HUES64 (cell line): ENCODE measurements around the gene MACROH2A1.

ENCODE experiments used
- H3K27ac ChIP-seq: 2 replicates; pipeline ENCODE4 v1.7.0; 2013; ENCODE audit warnings: low read depth, low read length, inconsistent platforms
- H3K27me3 ChIP-seq: 2 replicates; pipeline ENCODE4 v1.6.1; 2013; ENCODE audit warnings: mild to moderate bottlenecking, low read length; ENCODE audit not compliant: insufficient read depth
- H3K36me3 ChIP-seq: 2 replicates; pipeline ENCODE4 v1.6.1; 2013; ENCODE audit warnings: mild to moderate bottlenecking, low read length; ENCODE audit not compliant: insufficient read depth
- H3K4me1 ChIP-seq: 2 replicates; pipeline ENCODE4 v1.6.1; 2013; ENCODE audit warnings: mild to moderate bottlenecking, low read length, moderate library complexity; ENCODE audit not compliant: insufficient read depth
- H3K4me3 ChIP-seq: 2 replicates; pipeline ENCODE4 v1.5.1; 2013; ENCODE audit warnings: mild to moderate bottlenecking, low read length, moderate library complexity
- H3K9ac ChIP-seq: 2 replicates; pipeline ENCODE4 v1.6.1; 2013; ENCODE audit warnings: mild to moderate bottlenecking, low read depth, low read length
- H3K9me3 ChIP-seq: 2 replicates; pipeline ENCODE4 v1.6.1; 2013; ENCODE audit warnings: low read depth, low read length; ENCODE audit not compliant: insufficient read depth
- WGBS: fragments of 150-250, 120-280 bp; methylation state at CpG from one replicate; pipeline ENCODE4 v1.1.7; 2013; ENCODE audit warnings: missing lambda C conversion rate; 5-methylcytosine and 5-hydroxymethylcytosine counted together

MACROH2A1 gene

GRCh38 chr5:135386096-135386495, 12.9 kb downstream of the MACROH2A1 start:
- Histone ChIP-seq H3K4me3 (no peak overlapping the region), H3K4me1 (no peaks in the 10 kb centered on the region; the same call in 1 of the 2 replicates), H3K9ac (no peak overlapping the region), H3K36me3 (peaks cover 73% of the 10 kb centered on the region), H3K9me3 (no peaks in the 10 kb centered on the region), H3K27ac (no peak overlapping the region), H3K27me3 (no peaks in the 10 kb centered on the region)
- WGBS: 100% methylated on average over 3 of the region's 3 CpGs

DNA sequence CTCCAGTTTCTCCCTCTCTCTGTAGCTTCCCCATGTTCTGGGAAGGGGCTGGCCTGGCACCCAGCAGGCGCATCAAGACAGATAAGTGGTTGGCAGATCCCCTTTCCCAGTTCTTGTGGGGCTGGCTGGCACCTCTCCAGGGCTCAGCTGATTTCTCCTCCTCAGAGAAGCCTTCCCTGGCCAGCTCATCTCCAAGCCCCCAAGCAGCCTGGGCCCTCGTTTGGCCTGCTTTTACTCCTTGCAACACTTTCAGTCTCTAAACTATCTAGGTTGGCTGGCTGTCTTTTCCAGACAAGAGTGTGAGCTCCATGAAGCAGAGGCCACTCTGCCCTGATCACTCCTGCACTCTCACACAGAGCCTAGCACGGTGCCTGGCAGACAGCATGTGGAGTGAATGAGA, 13.5 kb downstream of the MACROH2A1 start:
- H3K27ac ChIP-seq: no peak overlapping the region
- H3K27me3 ChIP-seq: no peaks in the 10 kb centered on the region
- WGBS: 95% methylated on average over 3 of the region's 3 CpGs
- H3K4me1 ChIP-seq: no peaks in the 10 kb centered on the region
- no peaks in the 10 kb centered on the region for H3K9me3 ChIP-seq
- H3K36me3 ChIP-seq: peaks cover 78% of the 10 kb centered on the region
- H3K9ac ChIP-seq: no peak overlapping the region
- no peak overlapping the region for H3K4me3 ChIP-seq

DNA sequence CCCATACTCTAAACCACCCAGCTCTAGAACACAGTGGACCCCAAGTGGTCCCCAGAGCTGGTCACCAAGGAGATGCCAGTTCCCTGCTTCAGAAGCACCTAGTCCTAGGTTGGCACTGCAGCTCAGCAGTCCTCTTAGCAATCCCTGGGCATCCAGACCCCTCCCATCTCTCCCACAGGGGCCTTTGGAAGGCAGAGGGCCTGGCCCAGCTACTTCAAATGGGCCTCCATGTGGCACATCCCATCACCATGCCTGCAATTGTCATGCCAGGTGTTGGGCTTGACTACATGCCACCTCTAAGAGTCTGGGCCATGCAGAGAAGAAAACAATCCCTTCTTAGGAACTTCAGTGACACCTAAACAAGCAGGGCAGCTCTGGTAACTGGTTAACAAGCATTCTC, 14.1 kb downstream of the MACROH2A1 start:
- Histone ChIP-seq H3K4me3 (no peak overlapping the region), H3K9me3 (no peaks in the 10 kb centered on the region), H3K9ac (no peak overlapping the region), H3K4me1 (no peaks in the 10 kb centered on the region), H3K27ac (no peak overlapping the region), H3K36me3 (peaks cover 82% of the 10 kb centered on the region), H3K27me3 (no peaks in the 10 kb centered on the region)

DNA sequence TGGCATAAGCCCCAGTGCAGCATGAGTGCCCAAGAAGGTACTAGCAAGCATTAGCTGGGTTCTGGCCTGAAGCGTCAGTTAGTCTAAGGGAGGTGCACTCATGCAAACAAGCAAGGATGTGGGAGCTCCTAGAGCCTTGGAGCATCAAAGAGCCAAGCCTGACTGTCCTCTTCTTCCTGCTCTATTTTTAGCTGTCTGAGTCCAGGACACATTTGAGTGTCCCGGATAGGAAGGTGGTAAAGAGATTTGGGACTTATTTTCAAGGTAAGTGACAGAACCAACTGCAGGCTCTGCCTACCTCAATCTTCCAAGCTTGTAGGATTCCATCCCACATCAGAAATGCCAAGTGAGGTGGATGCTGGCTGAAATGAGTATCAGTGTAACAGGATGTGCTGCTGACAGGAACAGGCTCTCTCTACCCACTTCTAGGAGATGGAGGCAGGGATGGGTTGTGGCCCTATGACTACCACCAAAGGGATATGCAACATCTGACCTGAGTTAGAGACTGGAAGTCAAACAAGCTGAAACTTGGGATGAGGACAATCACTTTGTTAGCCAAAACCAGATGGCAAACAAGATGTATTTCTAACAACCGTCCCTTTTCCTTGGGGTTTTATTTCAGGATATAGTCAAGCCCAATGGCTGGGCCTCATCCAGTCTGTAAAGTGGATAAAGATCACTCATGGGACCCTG, 15.1 kb downstream of the MACROH2A1 start:
- H3K4me3 ChIP-seq: no peak overlapping the region
- H3K9me3 ChIP-seq: no peaks in the 10 kb centered on the region
- no peak overlapping the region for H3K27ac ChIP-seq
- no peaks in the 10 kb centered on the region for H3K4me1 ChIP-seq
- H3K36me3 ChIP-seq: peaks cover 89% of the 10 kb centered on the region
- 97% methylated on average over 3 of the region's 3 CpGs for WGBS
- no peak overlapping the region for H3K9ac ChIP-seq
- no peaks in the 10 kb centered on the region for H3K27me3 ChIP-seq

DNA sequence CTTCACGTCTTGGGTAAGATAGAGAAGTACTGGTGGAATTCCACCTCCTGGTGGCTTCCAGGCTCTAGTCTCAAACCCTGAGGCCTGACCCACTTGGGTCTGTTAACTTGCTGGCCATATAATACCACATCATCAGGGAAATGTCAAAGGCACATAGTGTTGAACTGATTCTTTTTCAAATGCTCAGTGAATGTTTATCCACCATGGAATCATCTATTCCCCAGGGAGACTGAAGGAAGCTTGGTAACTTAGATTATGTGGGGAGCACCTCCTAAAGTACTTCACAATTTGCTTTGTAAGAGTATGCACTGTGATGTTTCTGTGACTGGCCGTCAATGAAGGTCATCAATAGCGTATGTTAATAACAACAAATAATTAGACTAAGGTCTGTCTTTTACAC, 16.1 kb downstream of the MACROH2A1 start:
- WGBS: 93% methylated on average over 1 of the region's 3 CpGs
- Histone ChIP-seq H3K4me1 (no peaks in the 10 kb centered on the region), H3K9ac (no peak overlapping the region), H3K36me3 (peaks cover 88% of the 10 kb centered on the region), H3K27me3 (no peaks in the 10 kb centered on the region), H3K4me3 (no peak overlapping the region), H3K27ac (no peak overlapping the region), H3K9me3 (no peaks in the 10 kb centered on the region)

GRCh38 chr5:135382106-135382790, 16.8 kb downstream of the MACROH2A1 start:
- Histone ChIP-seq H3K4me3 (no peak overlapping the region), H3K9me3 (no peaks in the 10 kb centered on the region), H3K27me3 (no peaks in the 10 kb centered on the region), H3K9ac (no peak overlapping the region), H3K36me3 (peaks cover 81% of the 10 kb centered on the region), H3K4me1 (no peaks in the 10 kb centered on the region), H3K27ac (no peak overlapping the region)
- 92% methylated on average over 3 of the region's 3 CpGs for WGBS

GRCh38 chr5:135379046-135379654, 19.9 kb downstream of the MACROH2A1 start:
- peaks cover 57% of the 10 kb centered on the region for H3K36me3 ChIP-seq
- H3K27ac ChIP-seq: no peak overlapping the region
- H3K9ac ChIP-seq: no peak overlapping the region
- no peaks in the 10 kb centered on the region for H3K27me3 ChIP-seq
- 96% methylated on average over 7 of the region's 7 CpGs for WGBS
- H3K4me3 ChIP-seq: no peak overlapping the region
- H3K9me3 ChIP-seq: no peaks in the 10 kb centered on the region
- H3K4me1 ChIP-seq: no peaks in the 10 kb centered on the region

DNA sequence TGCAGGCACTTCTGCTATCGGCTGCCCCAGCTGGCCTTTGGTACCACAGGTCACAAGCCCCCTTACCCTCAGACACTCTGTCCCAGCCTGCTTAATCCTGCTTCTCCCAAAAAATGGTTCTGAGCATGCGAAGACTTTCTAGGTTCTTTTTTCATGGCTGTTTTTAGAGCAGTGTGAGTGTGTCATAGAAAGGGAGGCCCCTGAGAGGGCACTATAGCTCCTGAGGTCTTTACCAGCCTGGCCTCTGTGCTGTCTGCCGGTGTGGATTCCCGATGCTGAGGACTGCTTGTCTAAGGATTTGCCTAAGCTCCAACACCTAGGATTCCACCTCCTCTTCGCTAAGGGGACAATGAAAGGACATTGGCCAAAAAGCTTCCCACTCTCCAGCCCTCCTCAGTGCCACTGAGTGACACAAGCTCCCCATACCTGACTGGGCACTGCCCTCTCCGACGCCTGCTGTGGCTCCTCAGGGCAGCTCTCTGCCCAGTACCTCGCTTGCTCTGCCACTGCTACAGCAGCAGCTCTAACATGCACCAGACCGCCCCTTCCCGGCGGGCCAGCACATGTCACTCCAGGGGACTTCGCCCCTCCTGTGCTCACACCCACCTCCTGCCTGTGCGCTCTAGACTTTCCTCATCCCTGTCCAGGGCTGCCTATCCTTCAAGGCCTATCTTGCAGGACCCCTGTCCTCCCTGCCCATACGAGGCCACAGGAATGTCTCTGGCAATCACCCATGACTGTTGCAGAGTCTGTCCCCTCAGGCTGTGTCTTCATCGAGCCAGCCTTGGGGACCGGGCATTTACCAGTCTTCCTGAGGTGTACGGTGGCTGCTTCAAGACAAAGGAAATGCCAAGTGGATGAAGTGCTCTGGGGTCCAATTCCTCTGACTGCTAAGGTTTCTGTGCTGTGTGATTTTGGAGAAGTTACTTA, 21.0 kb downstream of the MACROH2A1 start:
- no peak overlapping the region for H3K4me3 ChIP-seq
- whole genome bisulfite sequencing: 93% methylated on average over 17 of the region's 17 CpGs
- no peak overlapping the region for H3K9ac ChIP-seq
- H3K4me1 ChIP-seq: no peaks in the 10 kb centered on the region
- no peaks in the 10 kb centered on the region for H3K9me3 ChIP-seq
- H3K36me3 ChIP-seq: peaks cover 48% of the 10 kb centered on the region
- H3K27me3 ChIP-seq: no peaks in the 10 kb centered on the region
- H3K27ac ChIP-seq: no peak overlapping the region

DNA sequence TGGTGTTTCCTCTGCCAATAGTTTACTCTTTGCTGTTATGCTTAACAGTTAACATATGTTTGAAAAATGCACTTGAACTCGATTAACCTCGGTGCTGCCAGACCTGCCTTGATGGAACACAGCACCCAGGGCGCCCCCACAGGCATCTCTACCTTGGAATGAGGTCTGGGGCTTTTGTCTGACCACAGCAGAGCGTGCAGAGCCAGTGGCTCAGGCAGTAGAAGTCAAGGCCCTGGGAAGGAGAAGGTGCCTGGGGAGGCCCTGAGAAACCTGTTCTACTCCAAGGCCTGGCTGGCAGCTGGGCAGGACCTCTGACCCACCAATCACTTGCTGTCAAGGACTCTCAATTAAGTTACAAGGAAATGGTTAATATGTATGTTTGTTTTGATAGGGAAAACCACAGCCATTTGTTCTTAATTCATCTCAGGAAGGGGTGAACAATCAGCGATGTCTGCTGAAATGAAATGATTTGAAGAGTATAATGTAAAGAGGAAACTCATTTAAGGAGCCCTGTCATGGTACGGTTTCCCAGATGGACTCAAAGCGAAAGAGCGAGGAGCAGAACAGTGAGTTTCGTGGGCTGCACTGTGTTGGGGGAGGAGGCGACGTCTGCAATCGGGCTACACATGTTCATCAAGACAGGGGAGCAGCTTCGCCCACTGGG, 21.9 kb downstream of the MACROH2A1 start:
- H3K4me1 ChIP-seq: no peaks in the 10 kb centered on the region
- H3K9me3 ChIP-seq: no peaks in the 10 kb centered on the region
- no peak overlapping the region for H3K9ac ChIP-seq
- H3K27ac ChIP-seq: no peak overlapping the region
- WGBS: 95% methylated on average over 13 of the region's 13 CpGs
- H3K36me3 ChIP-seq: peaks cover 38% of the 10 kb centered on the region
- no peak overlapping the region for H3K4me3 ChIP-seq
- H3K27me3 ChIP-seq: no peaks in the 10 kb centered on the region

GRCh38 chr5:135375040-135375793, 23.8 kb downstream of the MACROH2A1 start:
- no peak overlapping the region for H3K27ac ChIP-seq
- no peak overlapping the region for H3K9ac ChIP-seq
- H3K4me3 ChIP-seq: no peak overlapping the region
- WGBS: 91% methylated on average over 6 of the region's 6 CpGs
- no peaks in the 10 kb centered on the region for H3K4me1 ChIP-seq
- H3K27me3 ChIP-seq: no peaks in the 10 kb centered on the region
- H3K36me3 ChIP-seq: peaks cover 36% of the 10 kb centered on the region
- no peaks in the 10 kb centered on the region for H3K9me3 ChIP-seq
